HS-27A (cell line): Measurements from ENCODE around the gene RALGAPA2.
"Not testable (repeated sequence)": the region's sequence is repeated elsewhere in the genome, so short reads cannot be mapped to it uniquely, and the experiment has no call there.

Source experiments
- DNase-seq: peaks from one replicate; pipeline ENCODE4 v3.0.0-alpha.2; 2012; ENCODE audit warnings: low read depth, missing footprints

The RALGAPA2 gene

GRCh38 chr20:20366876-20367574 is 345.4 kb downstream of the RALGAPA2 start:
- no peak for DNase-seq

- DNase-seq = no peak
These were observed 345.9 kb downstream of the RALGAPA2 start for GRCh38 chr20:20366551-20366875.

- no peak for DNase-seq
These were observed 346.8 kb downstream of the RALGAPA2 start for GRCh38 chr20:20365480-20366161.

- no peak for DNase-seq
These were observed 347.6 kb downstream of the RALGAPA2 start for GRCh38 chr20:20364593-20365479.

GRCh38 chr20:20363799-20364592 is 348.4 kb downstream of the RALGAPA2 start:
- no peak for DNase-seq

- DNase-seq = no peak
These were observed 349.0 kb downstream of the RALGAPA2 start for GRCh38 chr20:20363434-20363798.

- DNase-seq = no peak
These were observed 349.5 kb downstream of the RALGAPA2 start for GRCh38 chr20:20362774-20363433.

GRCh38 chr20:20360464-20360863 is 352.0 kb downstream of the RALGAPA2 start:
- DNase-seq = no peak

- DNase-seq = no peak
These were observed 352.8 kb downstream of the RALGAPA2 start for GRCh38 chr20:20359628-20360027.

- DNase-seq = no peak
These were observed 353.6 kb downstream of the RALGAPA2 start for GRCh38 chr20:20358801-20359200.

GRCh38 chr20:20355503-20355902 is 356.9 kb downstream of the RALGAPA2 start:
- not testable (repeated sequence) for DNase-seq

- no peak for DNase-seq
These were observed 358.9 kb downstream of the RALGAPA2 start for GRCh38 chr20:20353576-20353975.

- no peak for DNase-seq
These were observed 368.0 kb downstream of the RALGAPA2 start for GRCh38 chr20:20344476-20344875.

- DNase-seq = no peak
These were observed 368.5 kb downstream of the RALGAPA2 start for GRCh38 chr20:20343932-20344331.
